MM.1S (cell line): ENCODE data around the gene PTPN22.

ENCODE experiments used
- EZH2 ChIP-seq: fragments of 300-600 bp; sonication (generic); optimal IDR thresholded peaks from 2 replicates; pipeline ENCODE3; 2017; ENCODE audit warnings: low read depth, mild to moderate bottlenecking, antibody characterized with exemption, low read length, mixed read lengths
- EZH2phosphoT487 ChIP-seq: fragments of 300-600 bp; sonication (generic); IDR thresholded peaks from 2 replicates; pipeline ENCODE4 v1.6.1; 2018; ENCODE audit warnings: antibody characterized with exemption, low read length
- TF ChIP-seq, protein P1 (sequence below): fragments of 300-600 bp; sonication (generic); IDR thresholded peaks from 2 replicates; pipeline ENCODE4 v1.5.1; 2016; ENCODE audit warnings: antibody characterized with exemption, low read length, mixed read lengths

- TF ChIP-seq, protein P1, sequence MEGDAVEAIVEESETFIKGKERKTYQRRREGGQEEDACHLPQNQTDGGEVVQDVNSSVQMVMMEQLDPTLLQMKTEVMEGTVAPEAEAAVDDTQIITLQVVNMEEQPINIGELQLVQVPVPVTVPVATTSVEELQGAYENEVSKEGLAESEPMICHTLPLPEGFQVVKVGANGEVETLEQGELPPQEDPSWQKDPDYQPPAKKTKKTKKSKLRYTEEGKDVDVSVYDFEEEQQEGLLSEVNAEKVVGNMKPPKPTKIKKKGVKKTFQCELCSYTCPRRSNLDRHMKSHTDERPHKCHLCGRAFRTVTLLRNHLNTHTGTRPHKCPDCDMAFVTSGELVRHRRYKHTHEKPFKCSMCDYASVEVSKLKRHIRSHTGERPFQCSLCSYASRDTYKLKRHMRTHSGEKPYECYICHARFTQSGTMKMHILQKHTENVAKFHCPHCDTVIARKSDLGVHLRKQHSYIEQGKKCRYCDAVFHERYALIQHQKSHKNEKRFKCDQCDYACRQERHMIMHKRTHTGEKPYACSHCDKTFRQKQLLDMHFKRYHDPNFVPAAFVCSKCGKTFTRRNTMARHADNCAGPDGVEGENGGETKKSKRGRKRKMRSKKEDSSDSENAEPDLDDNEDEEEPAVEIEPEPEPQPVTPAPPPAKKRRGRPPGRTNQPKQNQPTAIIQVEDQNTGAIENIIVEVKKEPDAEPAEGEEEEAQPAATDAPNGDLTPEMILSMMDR = no peak
- TF ChIP-seq EZH2phosphoT487 (no peak), EZH2 (no peak)
Observed at GRCh38 chr1:113797472-113797871, 74.0 kb downstream of the PTPN22 start.
